Esophagus muscularis mucosa (tissue), 4 donors: ENCODE data around the gene OR6S1. TPM values are rescaled to one million over a fixed set of nuclear protein-coding genes. Genes with fewer than 3 reads are reported as not detected.
"Not testable (repeated sequence)": the region's sequence is repeated elsewhere in the genome, so short reads cannot be mapped to it uniquely, and the experiment has no call there.

Experiments
- DNase-seq: peaks from one replicate; pipeline ENCODE4 v3.0.0-alpha.2; 2017; ENCODE audit errors: extremely low spot score
- H3K27ac ChIP-seq, 4 donors: fragments of 200-600 bp; sonication (generic); replicated peaks in 1 of 4; 1 replicate in 3 of 4; 2 replicates in 1 of 4; pipeline ENCODE4 v1.5.1; 2016 to 2019; ENCODE audit warnings: mild to moderate bottlenecking in 1 of 4
- H3K27me3 ChIP-seq, 4 donors: fragments of 200-600 bp; sonication (generic); one replicate each; pipeline versions ENCODE4 v1.5.1 to v1.6.0; 2016 to 2019
- H3K36me3 ChIP-seq, 4 donors: fragments of 200-600 bp; sonication (generic); one replicate each; pipeline ENCODE4 v1.5.1; 2016 to 2019
- H3K4me1 ChIP-seq, 4 donors: fragments of 200-600 bp; sonication (generic); one replicate each; pipeline ENCODE4 v1.5.1; 2016 to 2019
- H3K4me3 ChIP-seq, 4 donors: fragments of 200-600 bp; sonication (generic); 1 replicate in 2 of 4; 2 replicates in 2 of 4; pipeline ENCODE4 v1.5.1; 2016 to 2019; ENCODE audit warnings: mild to moderate bottlenecking in 4 of 4, moderate library complexity in 1 of 4
- H3K9me3 ChIP-seq, 4 donors: fragments of 200-600 bp; sonication (generic); 1 replicate in 3 of 4; 2 replicates in 1 of 4; pipeline ENCODE4 v1.5.1; 2016 to 2019
- CTCF ChIP-seq, 3 experiments: fragments of 200-600 bp in 2 of 3; fragments of 450-650 bp in 1 of 3; sonication (generic) in 2 of 3; IDR thresholded peaks; one replicate each; pipeline ENCODE4 v1.5.1; 2017 to 2019; ENCODE audit warnings: antibody characterized with exemption in 3 of 3, mild to moderate bottlenecking in 2 of 3, moderate library complexity in 1 of 3
- EP300 ChIP-seq: sonication (generic); formaldehyde crosslinking; IDR thresholded peaks from one replicate; pipeline ENCODE4 v1.6.1; 2017; ENCODE audit warnings: antibody characterized with exemption
- POLR2A ChIP-seq: fragments of 450-650 bp; IDR thresholded peaks from one replicate; pipeline ENCODE4 v1.6.1; 2017; ENCODE audit warnings: antibody characterized with exemption, moderate library complexity, mild to moderate bottlenecking, low read depth
- POLR2AphosphoS5 ChIP-seq, 2 donors: sonication (generic); formaldehyde crosslinking; IDR thresholded peaks; one replicate each; pipeline ENCODE4 v1.6.1; 2017; ENCODE audit warnings: antibody characterized with exemption in 2 of 2
- WGBS: methylation state at CpG from one replicate; pipeline ENCODE4 v1.1.5; 2018; 5-methylcytosine and 5-hydroxymethylcytosine counted together
- intact Hi-C: fragments of 100-400 bp; cut with DNase I; formaldehyde crosslinking; loops from one replicate; pipeline ENCODE4 v1.15.1; 2023
- total RNA-seq, 4 donors: library from RNA; depleted of rRNA; stranded (reverse); fragments of >200 nt; gene quantifications; one replicate each; pipeline versions ENCODE4 v1.1.0 to v1.2.1, GENCODE V29; 2016

Gene OR6S1
- total RNA-seq, 4 donors from 2014 or later = not detected

GRCh38 chr14:20602583-20602982 is 38.9 kb downstream of the OR6S1 start:
- peaks cover 0 to 4% (median 0%) of the 10 kb centered on the region in 4 donors for H3K27me3 ChIP-seq
- 92% methylated on average over 9 of the region's 9 CpGs for WGBS
- TF ChIP-seq CTCF (IDR thresholded peaks at IDR 0.05) = no peak
- TF ChIP-seq POLR2A = no peak
- TF ChIP-seq EP300 = no peak
- no peak for TF ChIP-seq POLR2AphosphoS5 (IDR thresholded peaks at IDR 0.05)
- no peaks in the 10 kb centered on the region for H3K9me3 ChIP-seq
- no peak overlapping the region for H3K4me3 ChIP-seq
- H3K4me1 ChIP-seq = no peaks in the 10 kb centered on the region
- DNase-seq = no peak
- H3K27ac ChIP-seq = no peak overlapping the region
- no peaks in the 10 kb centered on the region for H3K36me3 ChIP-seq
- intact Hi-C loops = no loop called here

- WGBS = 73% methylated on average over 10 of the region's 12 CpGs
- peaks cover 0 to 4% (median 0%) of the 10 kb centered on the region in 4 donors for H3K27me3 ChIP-seq
- TF ChIP-seq EP300 (no peak), POLR2A (no peak), CTCF (IDR thresholded peaks at IDR 0.05) (no peak), POLR2AphosphoS5 (IDR thresholded peaks at IDR 0.05) (no peak)
- intact Hi-C loops = no loop called here
- DNase-seq = no peak
- no peaks in the 10 kb centered on the region for H3K9me3 ChIP-seq
- no peak overlapping the region for H3K27ac ChIP-seq
- no peaks in the 10 kb centered on the region for H3K4me1 ChIP-seq
- no peaks in the 10 kb centered on the region for H3K36me3 ChIP-seq
- H3K4me3 ChIP-seq = no peak overlapping the region
Observed at GRCh38 chr14:20601522-20601921, 40.0 kb downstream of the OR6S1 start.

- H3K4me3 ChIP-seq = no peak overlapping the region
- no peaks in the 10 kb centered on the region for H3K4me1 ChIP-seq
- intact Hi-C loops = no loop called here
- WGBS = 75% methylated on average over 1 of the region's 1 CpG
- no peaks in the 10 kb centered on the region for H3K36me3 ChIP-seq
- no peak for DNase-seq
- peaks cover 0 to 7% (median 0%) of the 10 kb centered on the region in 4 donors for H3K27me3 ChIP-seq
- H3K9me3 ChIP-seq = no peaks in the 10 kb centered on the region
- no peak for TF ChIP-seq POLR2A
- no peak for TF ChIP-seq EP300
- no peak for TF ChIP-seq CTCF (IDR thresholded peaks at IDR 0.05)
- no peak for TF ChIP-seq POLR2AphosphoS5 (IDR thresholded peaks at IDR 0.05)
- H3K27ac ChIP-seq = no peak overlapping the region
Observed at GRCh38 chr14:20597108-20597507, 44.4 kb downstream of the OR6S1 start.

GRCh38 chr14:20595726-20596125 is 45.8 kb downstream of the OR6S1 start:
- H3K27ac ChIP-seq, H3K36me3 ChIP-seq, DNase-seq, H3K27me3 ChIP-seq, intact Hi-C loops, H3K4me3 ChIP-seq, H3K4me1 ChIP-seq, H3K9me3 ChIP-seq: not testable (repeated sequence)
- 94% methylated on average over 3 of the region's 3 CpGs for WGBS

- no peak overlapping the region for H3K27ac ChIP-seq
- H3K4me1 ChIP-seq = no peaks in the 10 kb centered on the region
- H3K27me3 ChIP-seq = peaks cover 0 to 15% (median 0%) of the 10 kb centered on the region in 4 donors
- no peaks in the 10 kb centered on the region for H3K9me3 ChIP-seq
- DNase-seq = no peak
- H3K36me3 ChIP-seq = no peaks in the 10 kb centered on the region
- TF ChIP-seq POLR2AphosphoS5 (IDR thresholded peaks at IDR 0.05) = no peak
- TF ChIP-seq CTCF (IDR thresholded peaks at IDR 0.05) = no peak
- TF ChIP-seq EP300 = no peak
- TF ChIP-seq POLR2A = no peak
- intact Hi-C loops = no loop called here
- H3K4me3 ChIP-seq = no peak overlapping the region
- WGBS = 45% methylated on average over 1 of the region's 1 CpG
Observed at GRCh38 chr14:20592574-20592973, 48.9 kb downstream of the OR6S1 start.
